HG03095 (cell line): ENCODE data around the gene ENTHD1.
"Not testable (repeated sequence)": the region's sequence is repeated elsewhere in the genome, so short reads cannot be mapped to it uniquely, and the experiment has no call there.

ENCODE experiments used
- ATAC-seq: cut with Tn5 transposase; IDR thresholded peaks from one replicate; pipeline ENCODE4 v1.9.1; 2021; ENCODE audit warnings: moderate library complexity; ENCODE audit not compliant: unreplicated experiment

Gene ENTHD1

DNA sequence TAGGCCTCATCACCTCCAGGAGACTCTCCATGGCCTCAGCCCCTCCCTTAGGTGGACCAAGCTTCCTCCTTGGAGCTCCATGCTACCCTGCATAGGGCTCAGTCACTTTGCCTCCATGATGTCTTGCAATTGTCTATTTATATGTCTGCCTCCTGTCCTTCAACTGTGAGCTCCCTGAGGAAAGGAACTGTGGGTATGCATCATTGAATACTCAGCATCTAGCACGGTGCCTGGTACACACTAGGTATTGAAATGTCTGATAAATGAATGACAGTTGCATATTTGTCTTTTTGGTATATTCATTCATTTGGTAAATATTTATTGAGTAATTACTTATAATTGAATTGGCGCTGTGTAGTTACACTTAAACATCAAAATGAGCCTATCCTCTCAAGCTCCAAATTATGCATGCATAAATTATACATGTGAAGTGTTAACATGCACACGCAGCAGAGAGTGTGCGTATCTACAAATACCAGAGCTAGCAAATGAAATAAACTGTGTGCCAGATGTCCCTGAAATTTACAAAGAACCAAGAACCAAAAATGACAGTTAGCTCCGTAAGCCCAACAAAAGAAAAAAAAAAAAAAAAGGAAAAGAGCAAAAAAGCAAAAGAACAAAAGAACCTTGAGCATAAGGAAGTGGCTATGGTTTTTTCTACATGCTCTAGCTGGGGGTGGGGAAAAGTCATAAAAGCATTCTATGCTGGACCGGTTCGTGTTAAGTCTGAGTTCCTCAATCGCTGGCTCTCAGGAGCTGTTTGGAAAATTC is 32.5 kb upstream of the ENTHD1 start:
- ATAC-seq, result no peak

DNA sequence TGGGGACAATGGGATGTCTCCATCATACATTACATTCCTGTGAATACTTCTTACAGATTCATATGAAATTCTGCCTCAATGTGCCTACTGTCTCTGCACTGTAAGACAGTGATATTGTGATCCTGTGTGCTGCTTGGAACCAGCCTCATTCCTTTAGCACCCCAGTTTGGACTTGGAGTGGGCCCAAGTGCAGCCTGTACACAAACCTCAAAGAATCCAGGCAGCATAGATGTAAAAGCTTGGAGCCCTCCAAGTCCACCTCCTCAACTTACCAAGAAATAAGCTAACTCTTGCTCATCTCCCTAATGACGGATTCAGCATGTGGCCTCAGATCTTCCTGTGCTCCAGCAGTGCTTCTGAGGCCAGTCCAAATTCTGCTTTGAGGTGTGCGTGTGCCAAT is 31.7 kb upstream of the ENTHD1 start:
- no peak for ATAC-seq

DNA sequence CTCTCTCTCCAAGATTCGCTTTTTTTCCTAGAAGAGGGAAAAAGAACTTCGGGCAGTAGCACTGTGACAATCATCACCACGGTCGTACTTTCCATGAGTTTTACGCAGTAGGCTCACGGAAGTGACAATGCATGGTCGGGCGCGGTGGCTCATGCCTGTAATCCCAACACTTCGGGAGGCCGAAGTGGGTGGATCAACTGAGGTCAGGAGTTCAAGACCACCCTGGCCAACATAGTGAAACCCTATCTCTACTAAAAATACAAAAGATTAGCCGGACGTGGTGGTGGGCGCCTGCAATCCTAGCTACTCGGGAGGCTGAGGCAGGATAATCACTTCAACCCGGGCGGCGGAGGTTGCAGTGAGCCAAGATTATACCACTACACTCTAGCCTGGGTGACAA is 30.7 kb upstream of the ENTHD1 start:
- ATAC-seq, result no peak

DNA sequence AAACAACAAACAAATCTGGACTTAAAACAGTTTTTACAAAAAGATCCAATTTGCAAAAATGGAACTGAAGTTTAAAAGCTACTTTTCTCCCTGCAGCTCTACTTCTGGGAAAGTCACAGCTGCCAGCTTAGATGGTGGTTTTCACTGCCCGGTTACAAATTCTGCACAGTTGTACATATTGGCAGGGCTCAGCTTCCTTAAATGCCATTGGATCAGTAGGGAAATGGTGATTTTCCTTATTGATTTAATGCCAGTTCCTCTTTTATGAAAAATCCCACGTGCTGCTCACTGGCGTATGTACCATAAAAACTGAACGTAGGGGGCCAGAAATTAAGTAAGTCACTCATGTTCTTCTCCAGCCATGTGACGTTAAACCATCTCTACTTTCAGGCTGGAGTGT is 30.1 kb upstream of the ENTHD1 start:
- ATAC-seq, result no peak

DNA sequence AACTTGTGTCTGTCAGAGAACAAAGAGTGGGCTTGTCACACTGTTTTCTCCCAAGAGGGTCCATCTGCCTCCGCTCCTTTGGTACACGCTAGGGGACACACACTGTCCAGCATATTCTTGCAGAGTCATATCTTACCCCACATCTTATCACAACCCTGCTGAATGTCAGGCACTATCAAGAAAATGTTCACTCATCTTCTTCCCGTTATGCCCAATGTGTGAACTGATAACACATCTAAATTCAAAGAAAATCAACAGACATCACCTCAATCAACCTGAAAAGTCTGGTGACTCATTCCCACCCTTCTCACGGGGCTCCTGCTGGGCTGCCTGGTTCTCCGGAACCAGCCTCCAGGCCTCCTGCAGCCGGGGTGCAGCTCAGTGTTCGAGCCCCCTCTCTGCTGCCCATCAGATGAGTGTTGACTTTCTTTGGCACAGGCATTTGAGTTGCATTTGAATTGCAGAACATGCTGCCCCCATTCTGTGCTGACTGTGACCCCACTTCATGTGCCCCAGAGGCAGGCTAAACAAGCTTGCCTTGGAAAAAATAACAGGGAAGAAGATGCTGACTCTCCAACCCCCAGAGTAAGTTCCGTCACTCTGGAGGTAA is 26.7 kb upstream of the ENTHD1 start:
- no peak for ATAC-seq

DNA sequence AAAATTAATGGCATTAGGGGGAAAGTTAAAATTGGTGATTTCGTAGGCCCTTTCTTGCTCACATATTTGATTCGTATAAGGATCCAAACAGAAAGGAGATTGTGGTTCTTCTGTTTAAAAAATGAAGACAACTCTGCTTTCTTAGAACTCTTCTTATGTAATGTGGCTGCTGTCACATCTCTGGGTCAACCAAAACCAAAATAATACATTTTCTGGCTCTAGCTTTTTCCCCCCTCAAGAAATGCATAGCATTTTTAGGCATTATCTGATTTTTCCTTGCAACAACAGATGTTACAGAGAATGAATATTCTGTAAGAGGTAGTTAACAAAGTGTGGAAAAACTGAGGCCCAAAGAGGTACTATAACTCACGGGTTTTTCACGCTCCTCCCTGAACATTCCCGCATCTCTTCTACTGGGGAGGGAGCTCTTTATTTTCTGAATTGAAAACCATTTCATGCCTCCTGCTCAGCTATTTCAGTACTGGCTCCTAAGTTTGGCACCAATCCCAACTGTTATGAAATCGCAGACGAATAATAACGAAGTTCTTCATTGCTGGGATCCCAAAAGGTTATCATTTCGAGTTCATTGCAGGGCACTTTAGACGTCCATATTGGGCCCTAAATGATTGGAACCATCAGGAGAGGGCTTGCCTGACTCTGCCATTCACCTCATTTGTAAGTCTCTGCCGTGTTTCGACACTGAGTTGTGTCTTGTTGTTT is 24.4 kb upstream of the ENTHD1 start:
- ATAC-seq, result no peak

- ATAC-seq, result no peak
Observed at GRCh38 chr22:39917197-39917643, 23.7 kb upstream of the ENTHD1 start.

GRCh38 chr22:39916496-39916895 is 22.9 kb upstream of the ENTHD1 start:
- no peak for ATAC-seq

DNA sequence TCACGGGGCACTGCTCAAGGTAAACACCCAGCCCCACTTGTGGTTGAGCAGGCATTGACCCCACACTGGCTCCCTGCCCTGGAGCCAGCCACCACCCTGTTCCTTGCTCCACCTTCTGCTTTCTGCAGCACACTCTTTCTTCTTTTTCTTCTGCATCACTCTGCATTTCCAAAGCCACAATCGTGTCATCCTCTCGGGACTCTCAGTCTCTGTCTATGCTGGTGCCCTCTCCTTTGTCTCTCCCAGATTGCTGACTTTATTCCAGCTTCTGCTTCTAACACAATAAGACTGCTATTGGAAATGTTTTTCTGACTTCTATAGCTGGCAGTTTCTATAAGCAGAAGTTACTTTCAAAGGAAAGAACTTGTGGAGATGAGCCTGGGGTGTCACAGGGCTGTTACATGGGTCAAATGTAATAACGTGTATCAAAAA is 21.8 kb upstream of the ENTHD1 start:
- ATAC-seq, result no peak

DNA sequence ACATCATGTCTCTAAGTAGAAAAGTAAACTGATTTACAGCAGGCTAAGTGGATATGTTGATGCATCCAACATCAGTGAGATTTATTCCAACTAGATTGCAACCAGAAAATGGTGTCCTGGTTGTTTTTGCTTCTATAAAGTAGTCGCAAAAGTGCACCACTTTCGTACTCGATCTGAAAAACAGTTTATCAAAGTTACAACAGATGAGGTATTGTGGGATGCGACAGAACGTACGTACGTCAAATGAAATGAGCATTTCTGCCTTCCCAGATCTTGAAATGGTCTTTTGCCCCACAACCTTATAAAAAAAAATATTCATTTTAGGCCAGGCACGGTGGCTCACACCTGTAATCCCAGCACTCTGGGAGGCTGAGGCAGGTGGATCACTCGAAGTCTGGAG is 21.0 kb upstream of the ENTHD1 start:
- ATAC-seq, result no peak

GRCh38 chr22:39913886-39914285 is 20.3 kb upstream of the ENTHD1 start:
- no peak for ATAC-seq

- no peak for ATAC-seq
Observed at GRCh38 chr22:39913321-39913720, 19.8 kb upstream of the ENTHD1 start.

GRCh38 chr22:39910876-39911613 is 17.5 kb upstream of the ENTHD1 start:
- ATAC-seq, result no peak

DNA sequence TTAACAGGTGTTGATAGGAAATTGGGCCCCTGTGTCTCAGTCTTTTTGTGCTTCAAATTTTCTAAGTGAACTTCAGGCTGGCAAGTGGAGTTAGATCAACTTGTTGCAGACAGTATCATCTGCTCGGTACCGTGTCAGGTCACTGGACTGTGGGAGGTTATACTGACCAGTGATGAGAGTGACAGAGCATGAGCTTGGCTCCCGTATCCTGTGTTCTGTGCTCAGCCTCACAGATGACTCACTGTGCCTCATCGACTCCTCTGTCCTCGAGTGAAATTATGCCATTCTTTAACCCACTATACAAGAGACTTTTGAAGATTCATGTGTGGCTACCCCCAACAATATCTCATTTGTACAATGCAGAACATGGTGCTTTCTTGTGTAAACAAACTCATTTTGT is 15.2 kb upstream of the ENTHD1 start:
- ATAC-seq, result no peak

DNA sequence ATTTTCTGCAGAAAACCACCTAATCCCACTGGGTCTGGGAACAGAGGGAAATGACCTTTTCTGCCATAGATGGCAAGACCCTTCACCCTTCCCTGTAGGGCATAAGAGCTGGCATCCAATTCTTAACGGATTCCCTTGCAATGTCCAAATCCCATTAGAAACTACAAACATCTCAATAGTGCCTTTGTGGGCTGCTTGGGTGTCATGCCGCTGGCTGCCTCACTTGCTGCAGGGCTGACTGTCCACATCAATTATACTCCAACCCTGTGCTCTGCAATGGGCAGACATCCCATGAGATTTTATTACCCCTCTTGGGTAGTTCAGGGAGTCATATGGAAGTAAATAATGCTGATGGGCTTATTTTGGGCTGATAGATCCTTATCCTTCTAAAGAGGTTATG is 14.6 kb upstream of the ENTHD1 start:
- ATAC-seq, result no peak

DNA sequence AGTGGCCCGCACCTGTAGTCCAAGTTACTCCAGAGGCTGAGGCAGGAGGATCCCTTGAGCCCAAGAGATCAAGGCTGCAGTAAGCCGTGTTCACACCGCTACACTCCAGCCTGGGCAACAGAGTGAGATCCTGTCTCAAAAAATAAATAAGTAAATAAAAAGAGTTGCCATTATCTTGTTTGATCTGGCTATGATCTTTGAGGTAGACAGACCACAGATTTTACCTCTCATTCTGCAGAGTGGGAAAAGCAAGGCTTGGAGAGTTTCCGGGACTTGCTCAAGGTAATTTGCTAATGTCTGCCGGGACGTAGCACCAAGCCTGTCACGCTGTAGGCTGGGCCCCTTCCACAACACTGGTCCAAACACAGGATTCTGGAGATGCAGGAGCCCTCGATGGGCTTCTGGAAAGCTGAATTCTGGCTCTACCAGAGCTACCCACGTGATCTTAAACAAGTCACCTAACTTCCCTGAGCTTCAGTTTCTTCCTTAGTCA is 14.1 kb upstream of the ENTHD1 start:
- ATAC-seq, result no peak

GRCh38 chr22:39907047-39907446 is 13.5 kb upstream of the ENTHD1 start:
- ATAC-seq, result no peak

- ATAC-seq, result no peak
Observed at GRCh38 chr22:39906207-39906606, 12.6 kb upstream of the ENTHD1 start.

- ATAC-seq, result no peak
Observed at GRCh38 chr22:39905687-39906086, 12.1 kb upstream of the ENTHD1 start.

GRCh38 chr22:39904862-39905261 is 11.3 kb upstream of the ENTHD1 start:
- no peak for ATAC-seq

DNA sequence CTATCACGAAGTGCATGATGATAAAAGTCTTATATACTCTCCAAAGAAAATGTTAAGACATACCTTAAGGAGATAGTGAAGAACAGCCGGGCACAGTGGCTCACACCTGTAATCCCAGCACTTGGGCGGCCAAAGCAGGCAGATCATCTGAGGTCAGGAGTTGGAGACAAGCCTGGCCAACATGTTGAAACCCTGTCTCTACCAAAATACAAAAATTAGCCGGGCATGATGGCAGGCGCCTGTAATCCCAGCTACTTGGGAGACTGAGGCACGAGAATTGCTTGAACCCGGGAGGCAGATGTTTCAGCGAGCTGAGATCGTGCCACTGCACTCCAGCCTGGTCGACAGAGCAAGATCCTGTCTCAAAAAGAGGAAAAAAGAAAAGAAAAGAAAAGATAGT is 10.5 kb upstream of the ENTHD1 start:
- ATAC-seq, result not testable (repeated sequence)
